Hematopoietic multipotent progenitor cell treated with erythropoietin and hydrocortisone succinate and interleukin-3 and kit ligand, for 4 days (in vitro differentiated cells): ENCODE results near the gene WRAP73.
"Not testable (repeated sequence)": the region's sequence is repeated elsewhere in the genome, so short reads cannot be mapped to it uniquely, and the experiment has no call there.

Experiments
- DNase-seq: peaks from one replicate; pipeline ENCODE4 v3.0.0-alpha.2; 2015

The WRAP73 gene

DNA sequence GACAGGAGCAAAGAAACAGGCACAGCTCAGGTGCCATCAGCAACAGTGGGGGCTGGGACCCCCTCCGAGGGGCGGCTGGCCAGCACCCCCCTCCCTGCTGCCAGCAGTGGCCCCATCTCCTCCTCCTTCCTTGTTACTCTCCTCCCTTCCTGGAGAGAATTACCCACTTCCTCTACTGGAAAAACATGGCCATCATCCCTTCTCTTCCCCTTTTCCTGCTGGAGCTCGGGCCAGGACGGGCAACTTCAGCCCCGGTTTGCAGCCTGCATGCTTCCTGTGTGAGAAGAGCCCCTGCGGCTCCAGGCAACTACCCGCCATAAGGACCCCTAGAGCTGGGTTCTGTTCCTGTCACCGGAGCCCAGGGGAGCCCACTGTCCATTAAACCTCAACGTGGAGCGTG is 56.2 kb downstream of the WRAP73 start:
- DNase-seq = no peak

DNA sequence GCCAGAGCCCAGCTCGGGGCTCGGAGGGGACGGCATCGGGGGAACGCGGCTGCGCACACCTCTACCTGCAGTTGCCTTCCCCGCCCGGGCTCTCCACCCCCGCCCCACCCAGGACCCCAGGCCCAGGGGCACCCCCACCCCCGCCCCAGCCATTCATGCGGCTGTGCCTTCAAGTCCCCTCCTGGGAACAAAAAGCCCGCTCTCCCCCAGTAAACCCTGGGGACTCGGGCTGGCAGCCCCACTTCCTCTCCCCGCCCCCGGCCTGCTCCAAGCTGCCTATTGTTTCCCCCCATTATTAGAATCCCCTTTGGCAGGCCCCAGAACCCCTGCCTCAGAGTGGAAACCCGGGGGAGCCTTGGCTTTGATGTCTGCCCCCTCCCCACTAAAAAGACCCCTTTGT is 56.6 kb downstream of the WRAP73 start:
- no peak for DNase-seq

DNA sequence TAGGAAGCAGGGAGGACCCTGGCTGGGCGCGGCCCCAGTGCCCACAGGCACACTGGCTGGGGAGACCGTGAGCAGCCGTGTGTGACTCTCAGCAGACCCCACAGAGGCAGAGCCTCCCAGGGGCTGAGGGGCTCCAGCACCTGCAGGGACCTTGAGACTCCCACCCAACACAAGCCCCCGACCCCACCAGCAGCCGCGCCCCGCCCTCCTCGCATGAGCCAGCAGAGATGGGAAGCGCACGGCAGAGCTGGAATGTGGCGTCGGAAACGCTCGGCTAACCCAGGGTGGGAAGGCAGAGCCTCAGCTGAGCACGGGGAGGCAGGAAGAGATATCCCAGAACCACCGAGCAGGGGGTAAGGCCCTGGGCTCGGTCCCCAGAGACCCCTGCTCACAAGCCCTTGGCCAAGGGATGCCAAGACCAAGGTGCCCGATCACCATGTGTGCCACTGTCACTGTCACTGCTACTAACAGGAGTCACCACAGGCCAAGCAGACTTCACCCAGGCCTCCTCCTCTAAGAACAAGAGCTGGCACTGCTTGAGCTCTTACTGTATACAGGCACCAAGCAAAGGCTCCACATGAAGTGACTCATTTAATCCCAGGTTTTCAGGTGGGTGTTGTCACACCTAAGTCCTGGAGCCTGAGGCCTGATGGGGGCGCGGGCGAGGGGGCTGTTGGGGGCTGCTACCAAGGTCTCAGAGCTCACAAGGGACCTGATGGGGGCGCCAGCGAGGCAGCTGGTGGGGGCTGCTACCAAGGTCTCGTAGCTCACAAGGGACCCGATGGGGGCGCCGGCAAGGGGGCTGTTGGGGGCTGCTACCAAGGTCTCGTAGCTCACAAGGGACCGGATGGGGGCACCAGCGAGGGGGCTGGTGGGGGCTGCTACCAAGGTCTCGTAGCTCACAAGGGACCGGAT is 58.7 kb downstream of the WRAP73 start:
- no peak for DNase-seq

DNA sequence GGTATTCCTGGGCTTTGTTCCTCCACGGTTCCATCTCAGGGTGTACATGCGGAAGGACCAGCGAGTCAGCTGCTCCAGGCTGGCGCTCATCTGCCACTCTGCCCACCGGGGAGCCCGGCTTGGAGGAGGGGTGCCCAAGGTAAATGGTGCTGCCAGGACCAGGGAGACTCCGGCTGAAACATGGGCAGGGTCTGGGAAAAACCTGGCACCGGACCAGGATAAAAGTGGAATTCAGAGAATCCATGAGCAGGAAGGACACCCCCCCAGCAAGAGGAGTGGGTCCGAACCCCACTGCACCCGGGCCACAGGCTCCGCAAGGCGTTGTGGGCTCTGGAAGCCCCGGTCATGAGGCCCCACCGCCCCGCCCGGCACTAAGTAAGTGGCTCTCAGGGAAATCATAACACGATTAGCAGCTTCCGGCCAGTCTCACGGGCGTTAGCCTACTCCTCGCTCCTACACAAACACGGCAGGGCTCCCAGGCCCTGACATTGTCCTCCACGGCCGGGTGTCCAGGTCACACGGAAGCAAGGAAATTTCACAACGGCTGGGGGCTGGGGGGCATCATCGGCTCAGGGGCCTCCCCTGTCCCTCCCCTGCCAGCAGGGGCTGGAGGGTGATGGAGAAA is 59.7 kb downstream of the WRAP73 start:
- DNase-seq = no peak

DNA sequence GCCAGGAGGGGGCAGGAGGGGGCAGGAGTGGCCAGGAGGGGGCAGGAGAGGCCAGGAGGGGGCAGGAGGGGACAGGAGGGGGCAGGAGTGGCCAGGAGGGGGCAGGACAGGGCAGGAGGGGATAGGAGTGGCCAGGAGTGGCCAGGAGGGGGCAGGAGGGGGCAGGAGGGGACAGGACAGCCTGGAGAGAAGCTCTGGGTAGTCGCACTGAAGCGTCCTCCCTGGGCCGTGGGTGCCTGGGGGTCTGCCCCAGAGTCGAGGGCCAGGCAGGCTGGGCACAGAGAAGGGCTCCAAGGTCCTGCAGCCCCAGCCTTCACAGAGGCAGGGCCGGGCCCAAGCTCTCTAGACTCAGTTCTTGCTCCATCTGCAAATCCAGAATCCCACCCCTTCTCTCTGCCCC is 61.5 kb downstream of the WRAP73 start:
- DNase-seq = peak; percentile 31

DNA sequence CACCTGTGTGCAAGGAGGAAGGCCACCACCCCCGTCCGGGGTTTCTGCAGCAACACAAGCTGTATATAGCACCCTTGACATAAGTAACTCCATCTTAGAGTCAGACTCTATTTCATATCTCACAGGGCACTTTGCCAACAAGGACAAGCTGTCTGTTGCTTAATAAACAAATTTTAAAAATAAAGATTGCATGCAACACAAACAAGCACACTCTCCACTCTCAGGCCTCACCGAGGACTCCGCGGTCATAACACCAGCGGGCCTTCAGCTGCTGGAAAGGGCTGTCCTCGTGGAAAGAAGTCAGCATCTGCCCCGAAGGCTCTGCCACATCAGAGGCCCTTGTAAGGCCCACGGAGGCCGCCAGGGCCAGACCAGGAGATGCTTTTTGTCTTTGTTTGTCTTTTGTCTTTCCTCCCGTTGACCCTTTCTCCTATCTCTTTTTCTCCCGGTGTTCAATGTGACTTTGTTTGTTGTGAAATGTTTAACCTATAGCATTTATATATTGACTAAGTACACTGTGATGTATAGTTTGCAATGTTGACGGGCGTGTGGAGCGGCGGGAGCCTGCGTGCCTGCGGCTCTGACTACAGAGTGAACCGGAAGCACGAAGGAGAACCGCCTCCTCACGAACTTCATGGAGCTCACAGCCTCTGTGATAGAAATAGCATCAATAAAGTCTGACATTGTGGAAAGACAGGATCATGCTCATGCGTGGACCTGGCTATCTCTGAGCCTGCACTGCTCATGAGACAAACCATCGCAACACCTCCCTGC is 62.7 kb downstream of the WRAP73 start:
- DNase-seq = no peak

DNA sequence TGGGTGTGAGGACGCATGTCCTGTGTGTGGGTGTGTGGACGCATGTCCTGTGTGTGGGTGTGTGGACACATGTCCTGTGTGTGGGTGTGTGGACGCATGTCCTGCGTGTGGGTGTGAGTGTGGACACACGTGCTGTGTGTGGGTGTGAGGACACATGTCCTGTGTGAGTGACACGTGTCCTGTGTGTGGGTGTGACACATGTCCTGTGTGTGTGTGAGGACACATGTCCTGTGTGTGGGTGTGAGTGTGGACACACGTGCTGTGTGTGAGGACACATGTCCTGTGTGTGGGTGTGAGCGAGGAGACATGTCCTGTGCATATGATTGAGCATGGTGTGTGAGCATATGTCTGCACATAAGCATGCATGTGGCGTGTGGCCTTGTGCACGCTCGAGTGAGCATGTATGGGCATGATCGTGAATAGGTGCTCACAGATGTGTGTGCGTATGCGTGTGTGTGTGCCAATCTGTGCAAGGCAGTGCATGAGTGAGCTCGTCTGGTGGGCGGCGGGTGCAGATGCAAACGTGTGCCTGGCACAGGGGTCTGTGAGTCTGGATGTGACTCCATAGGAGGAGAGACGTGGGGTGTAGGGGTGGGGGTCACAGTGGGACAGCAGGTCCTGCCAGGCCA is 63.8 kb downstream of the WRAP73 start:
- no peak for DNase-seq

DNA sequence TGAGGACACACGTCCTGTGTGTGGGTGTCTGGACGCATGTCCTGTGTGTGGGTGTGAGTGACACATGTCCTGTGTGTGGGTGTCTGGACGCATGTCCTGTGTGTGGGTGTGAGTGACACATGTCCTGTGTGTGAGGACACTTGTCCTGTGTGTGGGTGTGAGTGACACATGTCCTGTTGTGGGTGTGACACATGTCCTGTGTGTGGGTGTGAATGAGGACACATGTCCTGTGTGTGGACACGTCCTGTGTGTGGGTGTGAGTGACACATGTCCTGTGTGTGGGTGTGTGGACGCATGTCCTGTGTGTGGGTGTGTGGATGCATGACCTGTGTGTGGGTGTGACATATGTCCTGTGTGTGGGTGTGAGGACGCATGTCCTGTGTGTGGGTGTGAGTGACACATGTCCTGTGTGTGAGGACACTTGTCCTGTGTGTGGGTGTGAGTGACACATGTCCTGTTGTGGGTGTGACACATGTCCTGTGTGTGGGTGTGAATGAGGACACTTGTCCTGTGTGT is 64.5 kb downstream of the WRAP73 start:
- DNase-seq = not testable (repeated sequence)

DNA sequence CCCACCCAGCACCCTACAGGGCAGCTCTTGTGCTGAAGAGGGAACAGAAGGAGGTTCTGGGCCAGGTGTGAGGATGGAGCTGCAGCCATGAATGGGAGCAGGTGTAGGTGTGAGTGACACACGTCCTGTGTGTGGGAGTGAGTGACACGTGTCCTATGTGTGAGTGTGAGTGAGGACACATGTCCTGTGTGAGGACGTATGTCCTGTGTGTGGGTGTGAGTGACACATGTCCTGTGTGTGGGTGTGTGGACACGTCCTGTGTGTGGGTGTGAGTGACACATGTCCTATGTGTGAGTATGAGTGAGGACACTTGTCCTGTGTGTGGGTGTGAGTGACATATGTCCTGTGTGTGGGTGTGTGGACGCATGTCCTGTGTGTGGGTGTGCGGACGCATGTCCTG is 65.0 kb downstream of the WRAP73 start:
- DNase-seq = no peak

DNA sequence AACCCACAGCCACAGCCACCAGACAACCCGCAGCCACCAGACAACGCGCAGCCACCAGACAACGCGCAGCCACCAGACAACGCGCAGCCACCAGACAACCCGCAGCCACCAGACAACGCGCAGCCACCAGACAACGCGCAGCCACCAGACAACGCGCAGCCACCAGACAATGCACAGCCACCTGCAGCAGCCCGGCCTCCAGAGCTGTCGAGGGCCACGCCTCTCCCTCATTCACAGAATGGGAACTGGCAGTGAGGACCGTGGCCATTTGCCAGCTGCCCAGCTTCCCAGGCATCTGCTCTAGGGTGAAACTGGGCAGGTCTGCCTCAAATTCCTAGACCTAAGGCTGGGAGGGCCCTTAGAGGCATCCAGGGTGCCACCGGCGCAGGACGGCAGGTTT is 66.2 kb downstream of the WRAP73 start:
- not testable (repeated sequence) for DNase-seq

DNA sequence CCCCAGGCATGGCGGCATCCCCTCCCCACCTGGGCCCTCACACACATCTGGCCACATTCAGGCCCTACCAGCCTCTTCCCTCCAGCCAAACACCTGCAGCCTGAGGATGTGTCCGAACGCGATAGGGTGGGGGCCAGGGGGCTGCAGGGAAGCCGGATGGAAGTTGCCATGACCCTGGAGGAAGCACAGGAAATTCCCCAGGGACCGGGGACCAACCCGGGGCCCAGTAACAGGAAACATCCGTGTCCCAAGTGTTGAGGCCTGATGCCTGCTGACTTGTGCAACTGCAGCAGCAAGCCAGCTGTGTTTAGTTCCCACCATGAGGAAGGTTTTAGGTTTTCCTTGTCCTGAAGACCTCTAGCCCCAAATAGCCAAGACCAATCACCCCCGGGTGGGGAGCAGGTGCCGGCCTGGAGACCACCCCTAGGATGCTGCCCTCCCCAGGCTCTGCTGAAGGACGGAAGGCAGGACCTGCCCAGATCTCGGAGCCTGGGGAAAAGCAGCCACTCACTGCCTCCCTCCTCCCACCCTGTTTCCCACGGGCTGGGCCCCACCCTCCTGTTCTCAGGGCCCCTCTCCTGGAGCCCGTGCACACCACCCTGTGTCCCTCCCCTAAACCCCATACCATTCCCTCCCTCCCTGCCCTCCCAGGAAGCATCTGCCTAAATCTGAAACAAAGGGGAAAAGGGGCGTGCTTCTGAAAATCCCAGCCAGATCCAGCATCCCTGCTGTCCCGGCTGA is 68.4 kb downstream of the WRAP73 start:
- DNase-seq = no peak
